Stimulated activated CD8-positive, alpha-beta memory T cell treated with anti-CD3 and anti-CD28 coated beads, Interleukin-12 subunit alpha, Interleukin-12 subunit beta, amount 100 ng/mL, for 4 hours (primary cell): ENCODE measurements around the gene JAML.

Source experiments
- DNase-seq: peaks from one replicate; pipeline ENCODE4 v3.0.0-alpha.2; 2020; ENCODE audit warnings: low read depth

Gene JAML

GRCh38 chr11:118224511-118225188, at the start of gene JAML:
TSS of gene JAML (minus strand) at chr11:118225011. CDS start at chr11:118214866, 10,145 bp downstream.
- DNase-seq: no peak

GRCh38 chr11:118274186-118274585, 49.4 kb upstream of the JAML start:
- DNase-seq: no peak

GRCh38 chr11:118272001-118272400, 47.2 kb upstream of the JAML start:
- DNase-seq: no peak

- DNase-seq: no peak
Observed at GRCh38 chr11:118267486-118267885, 42.7 kb upstream of the JAML start.

- no peak for DNase-seq
Observed at GRCh38 chr11:118265954-118266353, 41.1 kb upstream of the JAML start.

GRCh38 chr11:118264569-118265465, 40.0 kb upstream of the JAML start:
- DNase-seq: no peak

- no peak for DNase-seq
Observed at GRCh38 chr11:118263695-118264568, 39.1 kb upstream of the JAML start, which contains the start of gene MPZL2. TSS of gene MPZL2 (minus strand) at chr11:118264297. CDS start at chr11:118264153, 144 bp downstream.

- no peak for DNase-seq
Observed at GRCh38 chr11:118263112-118263511, 38.3 kb upstream of the JAML start.

- DNase-seq: no peak
Observed at GRCh38 chr11:118260353-118260752, 35.5 kb upstream of the JAML start.

GRCh38 chr11:118259138-118259537, 34.3 kb upstream of the JAML start:
- no peak for DNase-seq

- DNase-seq: no peak
Observed at GRCh38 chr11:118258410-118258809, 33.6 kb upstream of the JAML start.

- no peak for DNase-seq
Observed at GRCh38 chr11:118252688-118253087, 27.9 kb upstream of the JAML start.

GRCh38 chr11:118251858-118252652, 27.2 kb upstream of the JAML start, which contains the start of gene MPZL3:
TSS of gene MPZL3 (minus strand) at chr11:118252365. CDS start at chr11:118252294, 71 bp downstream.
- DNase-seq: peak; percentile 58

- no peak for DNase-seq
Observed at GRCh38 chr11:118247041-118247440, 22.2 kb upstream of the JAML start.

- DNase-seq: no peak
Observed at GRCh38 chr11:118245936-118246562, 21.2 kb upstream of the JAML start.

- no peak for DNase-seq
Observed at GRCh38 chr11:118243993-118244762, 19.4 kb upstream of the JAML start.

GRCh38 chr11:118243161-118243560, 18.4 kb upstream of the JAML start:
- no peak for DNase-seq

- no peak for DNase-seq
Observed at GRCh38 chr11:118241764-118242098, 16.9 kb upstream of the JAML start.

- DNase-seq: peak; percentile 39
Observed at GRCh38 chr11:118240999-118241763, 16.4 kb upstream of the JAML start.
